NCI-H128 (cell line): Measurements from ENCODE around the gene CACNB1.

Experiments used
- DNase-seq: peaks from one replicate; lab custom pipeline; 2025; ENCODE audit not compliant: unreplicated experiment; lab: John Stamatoyannopoulos, UW

Gene CACNB1

GRCh38 chr17:39197380-39198185, at the start of gene CACNB1:
Gene CACNB1 (minus strand): TSS chr17:39197669. CDS start chr17:39197495, 174 bp downstream.
- peak; percentile 15 for DNase-seq

- DNase-seq: no peak
Measured at GRCh38 chr17:39246274-39246673, 48.8 kb upstream of the CACNB1 start.

- DNase-seq: peak; percentile 22
Measured at GRCh38 chr17:39244600-39245570, 47.4 kb upstream of the CACNB1 start.

- no peak for DNase-seq
Measured at GRCh38 chr17:39244016-39244599, 46.6 kb upstream of the CACNB1 start.

GRCh38 chr17:39243155-39243554, 45.7 kb upstream of the CACNB1 start:
- DNase-seq: no peak

GRCh38 chr17:39240631-39241030, 43.2 kb upstream of the CACNB1 start:
- DNase-seq: no peak

- peak; percentile 18 for DNase-seq
Measured at GRCh38 chr17:39239640-39240314, 42.3 kb upstream of the CACNB1 start.

- DNase-seq: no peak
Measured at GRCh38 chr17:39238311-39238972, 41.0 kb upstream of the CACNB1 start.

GRCh38 chr17:39237586-39237985, 40.1 kb upstream of the CACNB1 start:
- no peak for DNase-seq

- DNase-seq: no peak
Measured at GRCh38 chr17:39236981-39237441, 39.5 kb upstream of the CACNB1 start.

- no peak for DNase-seq
Measured at GRCh38 chr17:39236450-39236927, 39.0 kb upstream of the CACNB1 start.

- DNase-seq: no peak
Measured at GRCh38 chr17:39235555-39236449, 38.3 kb upstream of the CACNB1 start.

- no peak for DNase-seq
Measured at GRCh38 chr17:39231591-39232551, 34.4 kb upstream of the CACNB1 start.

GRCh38 chr17:39231091-39231561, 33.7 kb upstream of the CACNB1 start:
- DNase-seq: no peak

- DNase-seq: no peak
Measured at GRCh38 chr17:39230361-39230760, 32.9 kb upstream of the CACNB1 start.

GRCh38 chr17:39229274-39229913, 31.9 kb upstream of the CACNB1 start:
- DNase-seq: no peak

- no peak for DNase-seq
Measured at GRCh38 chr17:39227364-39227919, 30.0 kb upstream of the CACNB1 start.
